SK-N-SH treated with all-trans-retinoic acid at 6 μM for 48 hours (cell line): ENCODE measurements around the gene ARFGEF3.

Experiments
- ATAC-seq: fragments of 200-7000 bp; cut with Tn5 transposase; 3 replicates; pipeline ENCODE4 v1.9.1; 2020; ENCODE audit warnings: mild to moderate bottlenecking, moderate library complexity
- ARNTL ChIP-seq: fragments of 450-650 bp; formaldehyde crosslinking; IDR thresholded peaks from 2 replicates; pipeline ENCODE4 v1.5.0; 2020; ENCODE audit warnings: low read depth, mild to moderate bottlenecking, moderate library complexity, borderline replicate concordance
- BACH2 ChIP-seq: fragments of 250-450 bp; sonication (Bioruptor Pico); IDR thresholded peaks from 2 replicates; pipeline ENCODE4 v1.9.0; 2021; ENCODE audit warnings: mild to moderate bottlenecking, borderline replicate concordance
- CREB5 ChIP-seq: fragments of 250-450 bp; sonication (Bioruptor Pico); IDR thresholded peaks from 2 replicates; pipeline ENCODE4 v1.5.1; 2020; ENCODE audit warnings: low read depth, mild to moderate bottlenecking, moderate library complexity
- CSDC2 ChIP-seq: fragments of 250-450 bp; sonication (Bioruptor Pico); IDR thresholded peaks from 2 replicates; pipeline ENCODE4 v1.5.0; 2020; ENCODE audit warnings: mild to moderate bottlenecking, moderate library complexity
- CSRNP3 ChIP-seq: fragments of 250-450 bp; sonication (Bioruptor Pico); IDR thresholded peaks from 2 replicates; pipeline ENCODE4 v1.5.1; 2021; ENCODE audit warnings: mild to moderate bottlenecking, moderate library complexity
- ESRRG ChIP-seq: fragments of 250-450 bp; sonication (Bioruptor Pico); IDR thresholded peaks from 2 replicates; pipeline ENCODE4 v1.6.1; 2021; ENCODE audit warnings: mild to moderate bottlenecking
- GLIS3 ChIP-seq: fragments of 250-450 bp; sonication (Bioruptor Pico); IDR thresholded peaks from 2 replicates; pipeline ENCODE4 v1.5.0; 2020; ENCODE audit warnings: mild to moderate bottlenecking, moderate library complexity
- OSR1 ChIP-seq: fragments of 250-450 bp; sonication (Bioruptor Pico); IDR thresholded peaks from 2 replicates; pipeline ENCODE4 v1.8.0; 2022; ENCODE audit warnings: moderate library complexity, mild to moderate bottlenecking, inconsistent platforms
- PATZ1 ChIP-seq: fragments of 250-450 bp; sonication (Bioruptor Pico); IDR thresholded peaks from 2 replicates; pipeline ENCODE4 v1.8.0; 2020; ENCODE audit warnings: mild to moderate bottlenecking, moderate library complexity, borderline replicate concordance
- POU6F1 ChIP-seq: fragments of 250-450 bp; sonication (Bioruptor Pico); IDR thresholded peaks from 2 replicates; pipeline ENCODE4 v1.8.0; 2021; ENCODE audit warnings: low read depth, mild to moderate bottlenecking, moderate library complexity, borderline replicate concordance
- RARB ChIP-seq: fragments of 250-450 bp; sonication (Bioruptor Pico); IDR thresholded peaks from 2 replicates; pipeline ENCODE4 v1.8.0; 2021; ENCODE audit warnings: mild to moderate bottlenecking, moderate library complexity
- SNAI2 ChIP-seq: fragments of 250-450 bp; sonication (Bioruptor Pico); IDR thresholded peaks from 2 replicates; pipeline ENCODE4 v1.5.0; 2020; ENCODE audit warnings: mild to moderate bottlenecking, moderate library complexity
- TOX ChIP-seq: fragments of 250-450 bp; sonication (Bioruptor Pico); IDR thresholded peaks from 2 replicates; pipeline ENCODE4 v1.8.0; 2021; ENCODE audit warnings: mild to moderate bottlenecking, moderate library complexity, borderline replicate concordance
- TSHZ2 ChIP-seq: fragments of 250-450 bp; sonication (Bioruptor Pico); IDR thresholded peaks from 2 replicates; pipeline ENCODE4 v1.5.0; 2020; ENCODE audit warnings: mild to moderate bottlenecking, moderate library complexity
- ZC3H10 ChIP-seq: fragments of 250-450 bp; sonication (Bioruptor Pico); IDR thresholded peaks from 2 replicates; pipeline ENCODE4 v1.5.1; 2021; ENCODE audit warnings: mild to moderate bottlenecking, moderate library complexity
- ZFP30 ChIP-seq: fragments of 450-650 bp; formaldehyde crosslinking; IDR thresholded peaks from 2 replicates; pipeline ENCODE4 v1.5.0; 2022; ENCODE audit warnings: mild to moderate bottlenecking, moderate library complexity
- ZNF565 ChIP-seq: fragments of 450-650 bp; formaldehyde crosslinking; conservative IDR thresholded peaks from 2 replicates; pipeline ENCODE4 v1.5.0; 2020; ENCODE audit warnings: low read depth, mild to moderate bottlenecking, moderate library complexity
- ZNF70 ChIP-seq: fragments of 450-650 bp; formaldehyde crosslinking; IDR thresholded peaks from 2 replicates; pipeline ENCODE4 v1.5.0; 2020; ENCODE audit warnings: mild to moderate bottlenecking, moderate library complexity
- ZNF8 ChIP-seq: fragments of 450-650 bp; formaldehyde crosslinking; IDR thresholded peaks from 2 replicates; pipeline ENCODE4 v1.5.0; 2020; ENCODE audit warnings: mild to moderate bottlenecking, moderate library complexity

Gene ARFGEF3

GRCh38 chr6:138378463-138378862 is 216.7 kb downstream of the ARFGEF3 start:
- ATAC-seq = no peak
- TF ChIP-seq ZNF8 (no peak), ARNTL (CRISPR knock-in tag) (no peak), ZC3H10 (CRISPR knock-in tag) (no peak), RARB (CRISPR knock-in tag) (no peak), OSR1 (CRISPR knock-in tag) (no peak), ZFP30 (CRISPR knock-in tag) (no peak), CSRNP3 (CRISPR knock-in tag) (no peak), ZNF565 (CRISPR knock-in tag) (no peak)

GRCh38 chr6:138382498-138383265 is 220.9 kb downstream of the ARFGEF3 start:
- ATAC-seq = no peak
- TF ChIP-seq CSDC2 (CRISPR knock-in tag) = no peak
- no peak for TF ChIP-seq ZFP30 (CRISPR knock-in tag)
- no peak for TF ChIP-seq ESRRG (CRISPR knock-in tag)
- no peak for TF ChIP-seq TOX (CRISPR knock-in tag)
- TF ChIP-seq RARB (CRISPR knock-in tag) = no peak
- TF ChIP-seq CREB5 = no peak
- TF ChIP-seq POU6F1 (CRISPR knock-in tag) = no peak
- TF ChIP-seq BACH2 (CRISPR knock-in tag) = no peak
- no peak for TF ChIP-seq ARNTL (CRISPR knock-in tag)
- TF ChIP-seq SNAI2 (CRISPR knock-in tag) = no peak
- TF ChIP-seq ZNF8 = no peak
- no peak for TF ChIP-seq ZNF70 (CRISPR knock-in tag)
- no peak for TF ChIP-seq CSRNP3 (CRISPR knock-in tag)
- TF ChIP-seq ZC3H10 (CRISPR knock-in tag) = no peak
- TF ChIP-seq TSHZ2 = no peak
- TF ChIP-seq GLIS3 = no peak
- no peak for TF ChIP-seq PATZ1 (CRISPR knock-in tag)
- no peak for TF ChIP-seq ZNF565 (CRISPR knock-in tag)
